ENCODE data around the gene IGFL4. TPM values are rescaled to one million over a fixed set of nuclear protein-coding genes. Genes with fewer than 3 reads are reported as not detected.

The IGFL4 gene
- total RNA-seq, 4 donors from 2014 or later: not detected

DNA sequence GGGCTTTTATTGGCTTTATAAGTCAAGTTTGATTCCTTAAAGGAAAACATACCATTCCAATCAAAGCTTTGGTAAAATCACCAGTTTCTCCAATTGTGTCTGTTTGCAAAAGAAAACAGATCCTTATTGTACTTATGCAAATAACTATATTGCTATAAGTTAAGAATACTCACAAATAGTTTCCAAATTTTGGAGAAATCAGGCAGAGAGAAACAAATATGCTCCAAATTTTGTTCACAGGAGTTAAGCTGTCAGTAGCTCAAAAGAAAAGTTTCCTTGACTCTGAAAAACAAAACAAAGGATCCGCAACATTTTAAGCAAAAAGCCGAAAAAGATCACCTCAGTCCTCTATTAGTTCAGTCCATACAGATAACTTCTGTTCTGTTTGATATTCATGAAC lies 19.2 kb upstream of the IGFL4 start:
- DNase-seq: no peak
- no peaks in the 10 kb centered on the region for H3K4me1 ChIP-seq
- H3K27me3 ChIP-seq: peaks cover 0 to 5% of the 10 kb centered on the region in 2 donors
- no peak overlapping the region for H3K4me3 ChIP-seq
- peaks cover 0 to 4% (median 0%) of the 10 kb centered on the region in 4 donors for H3K9me3 ChIP-seq
- H3K36me3 ChIP-seq: no peaks in the 10 kb centered on the region
- no peak overlapping the region for H3K27ac ChIP-seq
- TF ChIP-seq, protein P1, sequence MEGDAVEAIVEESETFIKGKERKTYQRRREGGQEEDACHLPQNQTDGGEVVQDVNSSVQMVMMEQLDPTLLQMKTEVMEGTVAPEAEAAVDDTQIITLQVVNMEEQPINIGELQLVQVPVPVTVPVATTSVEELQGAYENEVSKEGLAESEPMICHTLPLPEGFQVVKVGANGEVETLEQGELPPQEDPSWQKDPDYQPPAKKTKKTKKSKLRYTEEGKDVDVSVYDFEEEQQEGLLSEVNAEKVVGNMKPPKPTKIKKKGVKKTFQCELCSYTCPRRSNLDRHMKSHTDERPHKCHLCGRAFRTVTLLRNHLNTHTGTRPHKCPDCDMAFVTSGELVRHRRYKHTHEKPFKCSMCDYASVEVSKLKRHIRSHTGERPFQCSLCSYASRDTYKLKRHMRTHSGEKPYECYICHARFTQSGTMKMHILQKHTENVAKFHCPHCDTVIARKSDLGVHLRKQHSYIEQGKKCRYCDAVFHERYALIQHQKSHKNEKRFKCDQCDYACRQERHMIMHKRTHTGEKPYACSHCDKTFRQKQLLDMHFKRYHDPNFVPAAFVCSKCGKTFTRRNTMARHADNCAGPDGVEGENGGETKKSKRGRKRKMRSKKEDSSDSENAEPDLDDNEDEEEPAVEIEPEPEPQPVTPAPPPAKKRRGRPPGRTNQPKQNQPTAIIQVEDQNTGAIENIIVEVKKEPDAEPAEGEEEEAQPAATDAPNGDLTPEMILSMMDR (IDR thresholded peaks at IDR 0.05): no peak
- no peak for TF ChIP-seq POLR2A (IDR thresholded peaks at IDR 0.05)

DNA sequence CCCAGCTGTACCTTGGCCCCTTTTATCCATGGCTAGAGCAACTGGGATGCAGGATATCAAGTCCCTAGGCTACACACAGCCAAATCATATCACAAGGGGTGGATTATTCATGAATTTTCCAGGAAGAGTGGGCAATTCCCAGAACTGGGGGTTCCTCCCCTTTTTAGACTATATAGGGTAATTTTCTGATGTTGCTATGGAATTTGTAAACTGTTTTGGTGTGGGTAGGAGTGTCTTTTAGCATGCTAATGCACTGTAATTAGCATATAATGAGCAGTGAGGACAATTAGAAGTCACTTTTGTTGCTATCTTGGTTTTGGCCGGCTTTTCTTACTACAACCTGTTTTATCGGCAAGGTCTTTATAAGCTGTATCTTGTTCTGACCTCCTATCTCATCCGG lies 18.0 kb upstream of the IGFL4 start:
- H3K36me3 ChIP-seq: no peaks in the 10 kb centered on the region
- no peak for TF ChIP-seq POLR2A (IDR thresholded peaks at IDR 0.05)
- TF ChIP-seq, protein P1 (IDR thresholded peaks at IDR 0.05): no peak
- DNase-seq: no peak
- no peak overlapping the region for H3K27ac ChIP-seq
- H3K4me1 ChIP-seq: no peaks in the 10 kb centered on the region
- H3K9me3 ChIP-seq: peaks cover 0 to 4% (median 0%) of the 10 kb centered on the region in 4 donors
- H3K4me3 ChIP-seq: no peak overlapping the region
- peaks cover 0 to 5% of the 10 kb centered on the region in 2 donors for H3K27me3 ChIP-seq

- Histone ChIP-seq H3K9me3 (peaks cover 0 to 2% (median 0%) of the 10 kb centered on the region in 4 donors), H3K36me3 (no peaks in the 10 kb centered on the region), H3K4me3 (no peak overlapping the region), H3K4me1 (no peaks in the 10 kb centered on the region), H3K27me3 (peaks cover 0 to 5% of the 10 kb centered on the region in 2 donors), H3K27ac (no peak overlapping the region)
- DNase-seq: no peak
- TF ChIP-seq, protein P1 (IDR thresholded peaks at IDR 0.05): no peak
- TF ChIP-seq POLR2A (IDR thresholded peaks at IDR 0.05): no peak
These were observed 15.7 kb upstream of the IGFL4 start for GRCh38 chr19:46056536-46056935.

DNA sequence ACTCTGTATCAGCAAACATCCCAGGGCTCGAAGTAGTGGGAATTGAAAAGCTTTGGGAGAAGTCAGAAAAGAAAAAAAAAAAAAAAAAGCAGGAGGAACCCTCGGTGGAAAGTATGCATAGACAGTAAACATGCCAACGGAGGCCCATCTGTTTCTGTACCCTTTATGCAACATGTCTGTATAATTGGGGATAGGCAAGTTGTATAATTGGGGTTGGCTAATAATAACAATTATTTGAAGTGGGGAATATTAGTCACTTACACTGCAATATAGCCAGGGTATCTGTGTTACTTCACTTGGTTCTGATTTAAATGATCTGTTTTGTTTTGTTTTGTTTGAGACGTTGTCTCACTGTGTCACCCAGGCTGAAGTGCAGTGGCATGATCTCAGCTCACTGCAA lies 12.1 kb upstream of the IGFL4 start:
- no peak for DNase-seq
- H3K27ac ChIP-seq: no peak overlapping the region
- H3K27me3 ChIP-seq: peaks cover 0 to 5% of the 10 kb centered on the region in 2 donors
- no peak overlapping the region for H3K4me3 ChIP-seq
- TF ChIP-seq, protein P1 (IDR thresholded peaks at IDR 0.05): no peak
- no peak for TF ChIP-seq POLR2A (IDR thresholded peaks at IDR 0.05)
- H3K36me3 ChIP-seq: no peaks in the 10 kb centered on the region
- H3K9me3 ChIP-seq: no peaks in the 10 kb centered on the region
- no peaks in the 10 kb centered on the region for H3K4me1 ChIP-seq

- TF ChIP-seq, protein P1 (IDR thresholded peaks at IDR 0.05): no peak
- no peak for TF ChIP-seq POLR2A (IDR thresholded peaks at IDR 0.05)
- no peaks in the 10 kb centered on the region for H3K27me3 ChIP-seq
- DNase-seq: no peak
- H3K4me1 ChIP-seq: no peaks in the 10 kb centered on the region
- H3K9me3 ChIP-seq: no peaks in the 10 kb centered on the region
- H3K36me3 ChIP-seq: no peaks in the 10 kb centered on the region
- H3K4me3 ChIP-seq: no peak overlapping the region
- no peak overlapping the region for H3K27ac ChIP-seq
These were observed 8.8 kb upstream of the IGFL4 start for GRCh38 chr19:46049597-46049996.

DNA sequence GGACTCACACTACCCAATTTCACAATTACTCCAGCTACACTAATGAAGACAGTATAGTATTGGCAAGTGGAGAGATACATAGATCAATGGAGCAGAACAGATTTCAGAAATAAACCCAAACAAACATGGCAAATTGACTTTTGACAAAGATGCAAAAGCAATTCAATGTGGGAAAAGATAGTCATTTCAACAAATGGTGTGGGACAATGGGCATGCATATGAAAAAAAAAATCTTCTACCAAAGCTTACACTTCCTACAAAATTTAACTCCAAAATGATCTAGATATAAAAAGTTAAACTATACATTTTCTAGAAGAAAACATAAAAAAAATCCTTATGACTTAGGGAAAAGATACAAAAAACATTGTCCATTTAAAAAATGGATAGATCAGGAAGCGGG lies 2.7 kb upstream of the IGFL4 start:
- Histone ChIP-seq H3K9me3 (no peaks in the 10 kb centered on the region), H3K4me1 (peaks cover 0 to 20% (median 0%) of the 10 kb centered on the region in 4 donors), H3K27me3 (no peaks in the 10 kb centered on the region), H3K27ac (no peak overlapping the region), H3K4me3 (no peak overlapping the region), H3K36me3 (no peaks in the 10 kb centered on the region)
- TF ChIP-seq, protein P1 (IDR thresholded peaks at IDR 0.05): no peak
- no peak for TF ChIP-seq POLR2A (IDR thresholded peaks at IDR 0.05)
- no peak for DNase-seq
